ENCODE measurements around the gene ARHGAP15. TPM values are rescaled to one million over a fixed set of nuclear protein-coding genes. Genes with fewer than 3 reads are reported as not detected.

Gene ARHGAP15
- total and polyA plus RNA-seq, 4 donors, result 3.8 to 17.9 (median 13.2) TPM

- Histone ChIP-seq H3K9ac (ENCODE audit: low read depth in 1 of 2, low read length in 2 of 2) (no peak overlapping the region), H3K27ac (ENCODE audit: low read depth in 1 of 2, low read length in 2 of 2) (no peak overlapping the region), H3K9me3 (ENCODE audit: control insufficient read depth in 4 of 4, low read length in 3 of 4) (no peaks in the 10 kb centered on the region), H3K4me3 (ENCODE audit: low read depth in 1 of 3, low read length in 3 of 3) (no peak overlapping the region), H3K4me1 (ENCODE audit: control insufficient read depth in 4 of 4, insufficient read depth in 4 of 4, low read length in 3 of 4) (no peaks in the 10 kb centered on the region), H3K27me3 (ENCODE audit: control insufficient read depth in 4 of 4, insufficient read depth in 4 of 4, low read length in 3 of 4) (no peaks in the 10 kb centered on the region), H3K36me3 (ENCODE audit: control insufficient read depth in 4 of 4, insufficient read depth in 3 of 4, low read depth in 1 of 4, low read length in 3 of 4) (no peaks in the 10 kb centered on the region)
- 72% methylated on average over 3 of the region's 3 CpGs for WGBS
- no peak for TF ChIP-seq RXRA (IDR thresholded peaks at IDR 0.05)
- DNase-seq (ENCODE audit: low spot score), result no peak
These were observed 101.5 kb downstream of the ARHGAP15 start for GRCh38 chr2:143230506-143231253.

- H3K36me3 ChIP-seq (ENCODE audit: control insufficient read depth in 4 of 4, insufficient read depth in 3 of 4, low read depth in 1 of 4, low read length in 3 of 4), result no peaks in the 10 kb centered on the region
- no peaks in the 10 kb centered on the region for H3K27me3 ChIP-seq (ENCODE audit: control insufficient read depth in 4 of 4, insufficient read depth in 4 of 4, low read length in 3 of 4)
- H3K4me3 ChIP-seq (ENCODE audit: low read depth in 1 of 3, low read length in 3 of 3), result no peak overlapping the region
- 51% methylated on average over 1 of the region's 1 CpG for WGBS
- TF ChIP-seq HNF4G (IDR thresholded peaks at IDR 0.05) (no peak), FOXA1 (IDR thresholded peaks at IDR 0.05) (no peak), GABPA (IDR thresholded peaks at IDR 0.05 in 1 of 2, conservative IDR thresholded peaks at IDR 0.05 in 1 of 2) (no peak), YY1 (IDR thresholded peaks at IDR 0.05) (no peak), HNF4A (conservative IDR thresholded peaks at IDR 0.05) (no peak), ZBTB33 (IDR thresholded peaks at IDR 0.05) (no peak), FOXA2 (IDR thresholded peaks at IDR 0.05) (no peak), REST (IDR thresholded peaks at IDR 0.05) (no peak), CTCF (IDR thresholded peaks at IDR 0.05; ENCODE audit: low read depth, low read length, missing input control) (no peak), NR2F2 (IDR thresholded peaks at IDR 0.05) (no peak), SP1 (IDR thresholded peaks at IDR 0.05) (no peak), TAF1 (conservative IDR thresholded peaks at IDR 0.05) (no peak), EGR1 (IDR thresholded peaks at IDR 0.05; ENCODE audit: low read depth in 2 of 2) (no peak), JUND (IDR thresholded peaks at IDR 0.05) (no peak)
- H3K27ac ChIP-seq (ENCODE audit: low read depth in 1 of 2, low read length in 2 of 2), result no peak overlapping the region
- no peaks in the 10 kb centered on the region for H3K9me3 ChIP-seq (ENCODE audit: control insufficient read depth in 4 of 4, low read length in 3 of 4)
- no peaks in the 10 kb centered on the region for H3K4me1 ChIP-seq (ENCODE audit: control insufficient read depth in 4 of 4, insufficient read depth in 4 of 4, low read length in 3 of 4)
- H3K9ac ChIP-seq (ENCODE audit: low read depth in 1 of 2, low read length in 2 of 2), result no peak overlapping the region
- no peak for DNase-seq (ENCODE audit: low spot score)
These were observed 102.0 kb downstream of the ARHGAP15 start for GRCh38 chr2:143231254-143231645.

Measured in liver (tissue), 9 donors.